GM12801 (cell line): Measurements from ENCODE around the gene PPDPF.

Experiments
- TF ChIP-seq, protein P1 (sequence below): IDR thresholded peaks from one replicate; pipeline ENCODE4 v1.5.1; 2011; ENCODE audit warnings: control low read depth; ENCODE audit not compliant: insufficient read length; ENCODE audit errors: extremely low read depth

PPDPF gene, protein sequence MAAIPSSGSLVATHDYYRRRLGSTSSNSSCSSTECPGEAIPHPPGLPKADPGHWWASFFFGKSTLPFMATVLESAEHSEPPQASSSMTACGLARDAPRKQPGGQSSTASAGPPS

DNA sequence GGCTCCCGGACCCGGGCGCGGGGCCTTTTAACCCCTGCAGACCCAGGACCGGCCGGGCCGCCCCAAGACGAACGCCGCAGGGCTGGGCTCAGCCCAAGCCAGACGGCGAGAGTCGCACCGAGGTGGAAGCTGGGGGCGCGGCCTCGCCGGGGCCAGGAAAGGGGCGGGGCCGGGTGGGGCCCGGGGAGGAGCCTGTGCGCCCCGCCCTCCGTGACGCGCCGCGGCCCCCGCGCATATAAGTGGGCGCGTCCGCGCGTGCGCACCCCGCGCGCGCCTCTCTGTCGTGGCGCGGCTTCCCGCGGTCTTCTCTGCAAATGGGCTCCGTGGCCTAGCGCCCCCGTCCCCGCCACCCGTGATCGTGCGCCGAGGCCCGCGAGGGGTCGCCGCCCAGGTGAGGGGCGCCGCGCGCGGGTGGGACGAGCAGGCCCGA is at the start of gene PPDPF:
PPDPF (plus strand) TSS at position 262 of the 430 bp plus-strand sequence. CDS start 544 bp downstream, outside the sequence.
- TF ChIP-seq, protein P1, sequence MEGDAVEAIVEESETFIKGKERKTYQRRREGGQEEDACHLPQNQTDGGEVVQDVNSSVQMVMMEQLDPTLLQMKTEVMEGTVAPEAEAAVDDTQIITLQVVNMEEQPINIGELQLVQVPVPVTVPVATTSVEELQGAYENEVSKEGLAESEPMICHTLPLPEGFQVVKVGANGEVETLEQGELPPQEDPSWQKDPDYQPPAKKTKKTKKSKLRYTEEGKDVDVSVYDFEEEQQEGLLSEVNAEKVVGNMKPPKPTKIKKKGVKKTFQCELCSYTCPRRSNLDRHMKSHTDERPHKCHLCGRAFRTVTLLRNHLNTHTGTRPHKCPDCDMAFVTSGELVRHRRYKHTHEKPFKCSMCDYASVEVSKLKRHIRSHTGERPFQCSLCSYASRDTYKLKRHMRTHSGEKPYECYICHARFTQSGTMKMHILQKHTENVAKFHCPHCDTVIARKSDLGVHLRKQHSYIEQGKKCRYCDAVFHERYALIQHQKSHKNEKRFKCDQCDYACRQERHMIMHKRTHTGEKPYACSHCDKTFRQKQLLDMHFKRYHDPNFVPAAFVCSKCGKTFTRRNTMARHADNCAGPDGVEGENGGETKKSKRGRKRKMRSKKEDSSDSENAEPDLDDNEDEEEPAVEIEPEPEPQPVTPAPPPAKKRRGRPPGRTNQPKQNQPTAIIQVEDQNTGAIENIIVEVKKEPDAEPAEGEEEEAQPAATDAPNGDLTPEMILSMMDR = no peak

DNA sequence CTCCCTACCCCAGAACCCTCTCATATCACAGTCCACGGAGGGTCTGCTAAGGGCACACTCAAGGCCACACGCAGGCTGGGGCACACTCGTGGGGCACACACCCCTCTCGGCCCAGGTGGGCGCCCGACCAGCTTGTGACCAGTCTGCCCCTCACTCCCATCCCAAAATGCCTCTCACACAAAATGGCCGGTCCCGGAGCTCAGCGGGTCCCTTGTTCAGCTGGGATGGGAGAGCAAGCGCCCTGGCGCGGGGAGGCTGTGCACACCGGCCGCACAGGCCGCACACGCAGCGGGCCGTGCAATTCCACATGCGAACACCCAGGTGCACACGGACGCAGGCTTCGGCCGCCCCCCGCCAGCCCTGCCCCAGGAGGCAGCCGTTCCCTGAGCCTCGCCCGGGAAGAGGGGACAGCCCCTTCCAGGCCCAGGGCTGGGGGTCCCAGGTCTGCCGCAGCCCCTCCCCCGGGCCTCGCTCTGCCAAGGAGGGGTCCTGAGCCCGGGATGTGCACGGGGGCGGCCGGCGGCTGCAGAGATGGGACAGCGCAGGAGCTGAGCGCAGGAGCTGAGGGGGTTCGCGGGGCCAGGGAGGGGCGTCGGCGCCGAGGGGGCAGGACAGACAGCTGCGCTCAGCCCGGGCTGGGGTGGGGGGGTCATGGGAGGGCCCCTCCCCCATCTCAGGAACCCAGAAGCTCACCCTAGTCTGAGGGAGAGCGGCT is 49.4 kb upstream of the PPDPF start:
- TF ChIP-seq, protein P1 = no peak

DNA sequence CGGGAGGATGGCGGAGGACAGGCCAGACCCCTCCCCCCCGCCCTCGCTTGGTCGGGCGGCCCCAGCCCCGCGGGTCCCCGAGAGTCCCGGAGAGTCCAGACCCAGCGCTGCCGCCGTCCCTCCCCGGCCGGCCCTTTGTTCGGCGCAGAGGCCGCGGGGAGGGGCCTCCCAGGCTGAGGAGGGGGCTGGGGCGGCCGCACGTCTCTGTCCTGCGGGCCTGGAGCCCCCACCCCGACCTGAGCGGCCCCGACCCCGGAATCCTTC is 48.9 kb upstream of the PPDPF start:
- TF ChIP-seq, protein P1 = no peak

DNA sequence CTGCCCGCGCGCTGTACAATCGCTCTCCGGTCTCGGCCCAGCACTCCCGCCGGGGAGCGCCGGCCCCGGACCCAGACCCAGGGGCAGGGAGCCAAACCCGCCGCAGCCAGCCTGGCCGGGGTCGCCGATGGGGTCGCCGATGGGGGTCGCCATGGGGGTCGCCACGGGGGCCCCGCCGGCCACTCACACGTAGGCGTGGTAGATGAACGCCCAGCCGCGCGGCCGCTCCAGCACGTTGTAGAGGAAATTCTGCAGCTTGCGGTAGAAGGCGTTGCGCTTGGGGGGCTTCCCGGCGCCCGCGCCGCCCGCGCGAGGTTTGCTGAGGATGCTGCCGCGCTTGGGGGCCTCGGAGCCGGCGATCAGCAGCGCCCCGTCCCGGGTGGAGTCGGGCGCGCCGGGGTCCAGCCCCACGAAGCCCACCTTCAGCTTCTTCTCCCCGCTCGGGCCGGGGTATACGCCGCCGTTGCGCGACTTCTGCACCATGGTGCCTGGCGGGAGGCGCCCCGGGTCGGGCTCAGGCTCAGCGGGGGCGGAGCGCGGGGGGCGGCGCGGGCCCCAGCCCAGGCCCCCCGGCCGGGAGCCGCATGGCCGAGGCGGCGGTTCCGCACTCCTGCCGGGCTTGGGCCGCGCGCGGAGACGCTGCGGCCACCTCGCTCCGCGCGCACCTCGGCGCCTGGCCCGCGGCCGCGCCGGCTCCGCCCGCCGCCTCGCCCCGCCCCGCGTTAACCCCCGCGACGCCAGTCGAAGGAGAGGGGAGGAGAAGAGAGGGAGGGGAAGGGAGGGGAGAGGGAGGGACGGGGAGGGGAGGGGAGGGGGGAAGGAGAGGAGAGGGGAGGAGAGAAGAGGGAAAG is 48.4 kb upstream of the PPDPF start, which contains the start of gene KCNQ2:
KCNQ2 (minus strand) TSS at position 675 of the 851 bp plus-strand sequence; CDS start at position 483, 192 bp downstream.
- TF ChIP-seq, protein P1 = no peak

DNA sequence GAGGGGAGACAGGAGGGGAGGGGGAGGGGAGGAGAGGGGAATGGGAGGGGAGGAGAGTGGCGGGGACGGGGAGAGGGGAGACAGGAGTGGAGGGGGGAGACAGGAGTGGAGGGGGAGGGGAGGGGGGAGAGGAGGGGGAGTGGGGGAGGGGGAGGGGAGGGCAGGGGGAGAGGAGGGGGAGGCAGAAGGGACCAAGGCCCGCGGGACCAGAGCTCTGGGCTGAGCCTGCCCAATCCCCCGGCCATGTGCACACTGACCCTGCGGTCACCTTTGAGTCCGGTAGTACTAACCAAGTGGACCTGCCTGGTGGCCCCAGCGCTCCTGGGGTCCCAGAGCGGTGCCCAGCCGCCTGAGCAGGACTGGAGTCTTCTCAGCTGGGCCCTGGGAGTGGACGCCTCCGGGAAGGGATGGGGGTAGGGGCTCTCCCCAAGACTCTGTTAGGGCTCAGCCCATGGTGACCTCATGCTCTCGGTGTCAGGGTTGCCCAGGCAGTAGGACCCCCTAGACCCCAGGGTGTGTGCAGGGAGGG is 47.6 kb upstream of the PPDPF start:
- TF ChIP-seq, protein P1 = no peak

DNA sequence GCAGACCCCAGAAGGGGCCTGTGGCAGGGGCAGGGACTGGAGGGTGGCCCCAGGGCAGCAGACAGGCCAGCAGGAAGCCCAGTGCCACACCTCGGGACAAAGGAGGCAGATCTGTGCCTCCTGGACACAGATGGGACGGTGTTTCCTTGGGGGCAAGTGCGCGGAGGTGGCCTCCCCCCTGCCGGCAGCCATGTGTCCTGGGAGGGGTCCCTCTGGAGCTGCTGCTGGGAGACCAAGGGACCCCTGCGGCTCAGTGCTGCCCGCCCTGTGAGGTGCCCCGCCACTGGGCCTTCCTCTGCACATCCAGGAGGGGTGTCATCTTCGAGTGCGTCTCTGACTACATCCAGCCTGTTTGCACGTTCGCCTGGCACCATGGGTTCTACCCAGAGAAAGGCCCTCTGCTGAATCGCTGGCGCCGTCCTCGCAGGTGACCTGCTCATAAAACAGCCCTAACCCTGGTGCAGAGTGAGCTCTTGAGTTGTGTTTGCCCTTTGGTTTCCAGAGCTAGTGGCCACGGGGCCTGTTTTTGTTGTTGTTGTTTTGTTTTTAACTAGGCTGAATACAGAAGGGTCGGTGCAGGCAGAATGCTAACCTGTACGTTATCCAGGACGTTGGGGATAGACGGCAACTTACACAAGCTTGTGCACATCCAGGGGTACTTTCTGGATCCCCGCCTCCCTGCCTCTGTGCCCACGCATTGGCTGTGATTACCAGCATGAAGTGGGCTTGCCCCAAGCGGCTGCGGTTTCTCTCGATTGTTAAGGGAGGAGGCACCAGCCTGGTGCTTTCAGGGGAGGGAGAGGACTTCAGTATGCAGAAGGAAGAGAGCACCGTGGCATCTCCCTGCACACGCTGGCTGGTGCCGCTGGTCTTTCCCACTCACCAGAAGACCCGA is 46.8 kb upstream of the PPDPF start:
- TF ChIP-seq, protein P1 = no peak
